GM23248 (cell line): ENCODE data around the gene HEXB.

Source experiments
- EZH2 ChIP-seq: fragments of 200-600 bp; sonication (generic); IDR thresholded peaks from 2 replicates; pipeline ENCODE4 v1.6.1; 2018; ENCODE audit warnings: antibody characterized with exemption, mild to moderate bottlenecking; ENCODE audit not compliant: insufficient read depth, poor library complexity, severe bottlenecking
- EZH2phosphoT487 ChIP-seq: fragments of 200-600 bp; sonication (generic); IDR thresholded peaks from 2 replicates; pipeline ENCODE4 v1.6.1; 2018; ENCODE audit warnings: antibody characterized with exemption, moderate library complexity, mild to moderate bottlenecking, low read depth; ENCODE audit not compliant: insufficient read depth

GRCh38 chr5:74765201-74765600 is 80.2 kb downstream of the HEXB start:
- TF ChIP-seq EZH2 (no peak), EZH2phosphoT487 (no peak)
